Measurements from ENCODE around the gene PLA2G7.

- TF ChIP-seq SREBF2 (IDR thresholded peaks at IDR 0.05; ENCODE audit: low read length) (no peak), ZNF687 (IDR thresholded peaks at IDR 0.05) (no peak)
Observed at GRCh38 chr6:46735720-46736031, 501 bp upstream of the PLA2G7 start.

Measured in GM12878 (cell line).